ENCODE results near the gene PKN3. TPM values are rescaled to one million over a fixed set of nuclear protein-coding genes. Genes with fewer than 3 reads are reported as not detected.

The PKN3 gene
- polyA plus RNA-seq, 1 donor from 2014 or later = 0.06 TPM

GRCh38 chr9:128764361-128764760 is 62.1 kb downstream of the PKN3 start:
- no peaks in the 10 kb centered on the region for H3K9me2 ChIP-seq (ENCODE audit: insufficient read depth, low read length)
- H3K9ac ChIP-seq (ENCODE audit: low read length) = no peak overlapping the region
- no peaks in the 10 kb centered on the region for H3F3A ChIP-seq (ENCODE audit: insufficient read depth, low read length, poor library complexity, severe bottlenecking)
- no peaks in the 10 kb centered on the region for H4K20me1 ChIP-seq (ENCODE audit: insufficient read depth)
- H3K9me3 ChIP-seq (ENCODE audit: low read length) = no peaks in the 10 kb centered on the region
- TF ChIP-seq MXI1 (conservative IDR thresholded peaks at IDR 0.05; ENCODE audit: poor library complexity, severe bottlenecking) (no peak), EZH2 (IDR thresholded peaks at IDR 0.05; ENCODE audit: borderline replicate concordance, insufficient read depth, low read length, poor library complexity, severe bottlenecking) (no peak), SMC3 (conservative IDR thresholded peaks at IDR 0.05; ENCODE audit: poor library complexity) (no peak)
- no peak overlapping the region for H2AFZ ChIP-seq (ENCODE audit: low read depth, low read length)
- no peak overlapping the region for H3K4me3 ChIP-seq (ENCODE audit: low read length)
- H3K27me3 ChIP-seq (ENCODE audit: insufficient read depth, low read depth, low read length) = no peaks in the 10 kb centered on the region
- no peak overlapping the region for H3K4me2 ChIP-seq (ENCODE audit: low read length)
- H3K79me2 ChIP-seq (replicated peaks; ENCODE audit: insufficient read depth, low read length) = peaks cover 4% of the 10 kb centered on the region
- no peak overlapping the region for H3K27ac ChIP-seq (ENCODE audit: low read length)
- H3K36me3 ChIP-seq (ENCODE audit: insufficient read depth, low read length) = no peaks in the 10 kb centered on the region

- H3F3A ChIP-seq (ENCODE audit: insufficient read depth, low read length, poor library complexity, severe bottlenecking) = no peaks in the 10 kb centered on the region
- no peak for TF ChIP-seq RAD21 (conservative IDR thresholded peaks at IDR 0.05)
- TF ChIP-seq CTCF (IDR thresholded peaks at IDR 0.05; ENCODE audit: poor library complexity, severe bottlenecking) = no peak
- TF ChIP-seq MXI1 (conservative IDR thresholded peaks at IDR 0.05; ENCODE audit: poor library complexity, severe bottlenecking) = no peak
- no peak for TF ChIP-seq EZH2 (IDR thresholded peaks at IDR 0.05; ENCODE audit: borderline replicate concordance, insufficient read depth, low read length, poor library complexity, severe bottlenecking)
- no peak for TF ChIP-seq SMC3 (conservative IDR thresholded peaks at IDR 0.05; ENCODE audit: poor library complexity)
- no peak for TF ChIP-seq REST (IDR thresholded peaks at IDR 0.05; ENCODE audit: borderline replicate concordance)
- no peak for TF ChIP-seq TAF1 (IDR thresholded peaks at IDR 0.05; ENCODE audit: low read depth)
- TF ChIP-seq EP300 (conservative IDR thresholded peaks at IDR 0.05; ENCODE audit: poor library complexity, severe bottlenecking) = no peak
- no peak for TF ChIP-seq POLR2AphosphoS5 (IDR thresholded peaks at IDR 0.05)
- no peaks in the 10 kb centered on the region for H3K9me2 ChIP-seq (ENCODE audit: insufficient read depth, low read length)
- H3K27me3 ChIP-seq (ENCODE audit: insufficient read depth, low read depth, low read length) = no peaks in the 10 kb centered on the region
- no peak overlapping the region for H3K9ac ChIP-seq (ENCODE audit: low read length)
- no peaks in the 10 kb centered on the region for H4K20me1 ChIP-seq (ENCODE audit: insufficient read depth)
- H2AFZ ChIP-seq (ENCODE audit: low read depth, low read length) = no peak overlapping the region
- H3K9me3 ChIP-seq (ENCODE audit: low read length) = no peaks in the 10 kb centered on the region
- H3K4me3 ChIP-seq (ENCODE audit: low read length) = no peak overlapping the region
- H3K79me2 ChIP-seq (replicated peaks; ENCODE audit: insufficient read depth, low read length) = peaks cover 15% of the 10 kb centered on the region
- no peaks in the 10 kb centered on the region for H3K36me3 ChIP-seq (ENCODE audit: insufficient read depth, low read length)
- H3K4me2 ChIP-seq (ENCODE audit: low read length) = no peak overlapping the region
- no peak overlapping the region for H3K27ac ChIP-seq (ENCODE audit: low read length)
Measured at GRCh38 chr9:128765499-128765898, 63.2 kb downstream of the PKN3 start.
